OCI-LY7 (cell line): ENCODE measurements around the gene SH2D3A. TPM values are rescaled to one million over a fixed set of nuclear protein-coding genes. Genes with fewer than 3 reads are reported as not detected.

Experiments
- BruUV-seq: library from RNA; stranded (reverse); fragments of 400-500 nt; replicated peaks from 2 replicates; lab custom pipeline; 2021; lab: Mats Ljungman, UMichigan
- CTCF ChIA-PET: fragments of 300-600 bp; sonication (Branson Sonifier 250); formaldehyde crosslinking; loops from one replicate; lab custom pipeline; 2022; ENCODE audit warnings: antibody characterized with exemption; ENCODE audit not compliant: unreplicated experiment; lab: Charles Lee
- POLR2A ChIA-PET: fragments of 300-600 bp; sonication (Branson Sonifier 250); formaldehyde crosslinking; loops from one replicate; lab custom pipeline; 2022; ENCODE audit warnings: antibody characterized with exemption; lab: Charles Lee
- DNase-seq: peaks from one replicate; pipeline ENCODE4 v3.0.0-alpha.2; 2015; ENCODE audit warnings: low spot score
- H2AFZ ChIP-seq: fragments of 200-600 bp; sonication (generic), shearing (Covaris generic); 2 replicates; pipeline ENCODE4 v1.6.1; 2014; ENCODE audit warnings: mild to moderate bottlenecking, antibody characterized with exemption, low read length, moderate library complexity
- H3K27ac ChIP-seq: fragments of 200-600 bp; sonication (generic); 2 replicates; pipeline ENCODE4 v1.5.1; 2014; ENCODE audit warnings: mixed run types, low read depth, mild to moderate bottlenecking, moderate library complexity, low read length, inconsistent platforms; ENCODE audit not compliant: poor library complexity, severe bottlenecking
- H3K36me3 ChIP-seq: fragments of 200-600 bp; sonication (generic); 2 replicates; pipeline ENCODE4 v1.6.1; 2014; ENCODE audit warnings: mild to moderate bottlenecking, antibody characterized with exemption, low read length, moderate library complexity, mixed read lengths; ENCODE audit not compliant: insufficient read depth
- H3K4me1 ChIP-seq: fragments of 200-600 bp; sonication (generic); 2 replicates; pipeline ENCODE4 v1.5.1; 2014; ENCODE audit warnings: mild to moderate bottlenecking, low read length; ENCODE audit not compliant: insufficient read depth, poor library complexity, severe bottlenecking
- H3K4me2 ChIP-seq: fragments of 200-600 bp; sonication (generic); 2 replicates; pipeline ENCODE4 v1.6.1; 2014; ENCODE audit warnings: mild to moderate bottlenecking, low read length
- H3K4me3 ChIP-seq: fragments of 200-600 bp; sonication (generic); 2 replicates; pipeline ENCODE4 v1.5.1; 2014; ENCODE audit warnings: mild to moderate bottlenecking, low read depth, low read length; ENCODE audit not compliant: poor library complexity, severe bottlenecking
- H3K79me2 ChIP-seq: fragments of 200-600 bp; sonication (generic); 2 replicates; pipeline ENCODE4 v1.6.1; 2016; ENCODE audit warnings: low read depth, mild to moderate bottlenecking, low read length, moderate library complexity, mixed read lengths; ENCODE audit not compliant: insufficient read depth
- H3K9me2 ChIP-seq: fragments of 200-600 bp; sonication (generic); 2 replicates; pipeline ENCODE4 v1.6.1; 2016; ENCODE audit warnings: mild to moderate bottlenecking, low read length, mixed read lengths; ENCODE audit not compliant: insufficient read depth
- H3K9me3 ChIP-seq: fragments of 200-600 bp; sonication (generic); 2 replicates; pipeline ENCODE4 v1.6.1; 2014; ENCODE audit warnings: mild to moderate bottlenecking, mixed run types, low read length, mixed read lengths
- H4K20me1 ChIP-seq: fragments of 200-600 bp; sonication (generic); 2 replicates; pipeline ENCODE4 v1.6.1; 2014; ENCODE audit warnings: mild to moderate bottlenecking, antibody characterized with exemption, low read length, moderate library complexity, mixed read lengths; ENCODE audit not compliant: insufficient read depth
- CTCF ChIP-seq: fragments of 200-600 bp; sonication (generic); conservative IDR thresholded peaks from 2 replicates; pipeline ENCODE4 v1.5.1; 2014; ENCODE audit warnings: mild to moderate bottlenecking, antibody characterized with exemption, low read length, moderate library complexity, mixed read lengths
- EZH2phosphoT487 ChIP-seq: fragments of 200-600 bp; sonication (generic); IDR thresholded peaks from 2 replicates; pipeline ENCODE4 v1.6.1; 2018; ENCODE audit warnings: low read depth, borderline replicate concordance, mild to moderate bottlenecking, mixed run types, antibody characterized with exemption, low read length, moderate library complexity, mixed read lengths
- intact Hi-C: fragments of 100-400 bp; cut with micrococcal nuclease; formaldehyde crosslinking; loops from one replicate; pipeline ENCODE4 v1.10.0; 2022; ENCODE audit not compliant: unreplicated experiment
- total RNA-seq, 2 experiments: library from RNA; depleted of rRNA in 1 of 2; stranded (reverse); fragments of >200 nt in 1 of 2; shearing (Covaris generic) in 1 of 2; gene quantifications; 2 replicates each; pipeline ENCODE4 v1.2.3, GENCODE V29; 2014 to 2022

Gene SH2D3A
- total RNA-seq, 2 experiments from 2014 or later, result 7.8 to 13.3 TPM

GRCh38 chr19:6721773-6722172, 45.5 kb downstream of the SH2D3A start:
- no peaks in the 10 kb centered on the region for H3K9me3 ChIP-seq
- H3K9me2 ChIP-seq, result no peaks in the 10 kb centered on the region
- peak overlapping the region; percentile 43 for H3K4me3 ChIP-seq
- intact Hi-C loops, result no loop called here
- H3K27ac ChIP-seq, result peak overlapping the region; percentile 66
- BruUV-seq, result no TSS peak
- peak overlapping the region; percentile 96 for H2AFZ ChIP-seq
- ChIA-PET CTCF (no interaction called here), POLR2A (interaction anchor here (1.0 to 1.8 kb wide), 2 partner anchors 15 to 98 kb away, joined by 3 to 4 read pairs; no protein-coding TSS in a partner anchor)
- peak; percentile 83 for DNase-seq
- H3K36me3 ChIP-seq, result no peaks in the 10 kb centered on the region
- TF ChIP-seq CTCF (no peak), EZH2phosphoT487 (no peak)
- no peaks in the 10 kb centered on the region for H4K20me1 ChIP-seq
- peak overlapping the region; percentile 73 for H3K4me2 ChIP-seq
- no peaks in the 10 kb centered on the region for H3K79me2 ChIP-seq
- peaks cover 60% of the 10 kb centered on the region for H3K4me1 ChIP-seq

GRCh38 chr19:6721138-6721474, 46.1 kb downstream of the SH2D3A start:
- TF ChIP-seq CTCF (no peak), EZH2phosphoT487 (no peak)
- Histone ChIP-seq H3K4me3 (peak overlapping the region; percentile 43), H3K79me2 (no peaks in the 10 kb centered on the region), H4K20me1 (no peaks in the 10 kb centered on the region), H3K36me3 (no peaks in the 10 kb centered on the region), H3K27ac (peak overlapping the region; percentile 66), H2AFZ (peak overlapping the region; percentile 96), H3K9me2 (no peaks in the 10 kb centered on the region), H3K9me3 (no peaks in the 10 kb centered on the region), H3K4me2 (peak overlapping the region; percentile 73), H3K4me1 (peaks cover 60% of the 10 kb centered on the region)
- intact Hi-C loops, result no loop called here
- POLR2A ChIA-PET, result interaction anchor here (1.0 kb wide), 1 partner anchor 99 kb away, joined by 3 read pairs; no protein-coding TSS in a partner anchor
- BruUV-seq, result no TSS peak
- no peak for DNase-seq
- CTCF ChIA-PET, result no interaction called here

DNA sequence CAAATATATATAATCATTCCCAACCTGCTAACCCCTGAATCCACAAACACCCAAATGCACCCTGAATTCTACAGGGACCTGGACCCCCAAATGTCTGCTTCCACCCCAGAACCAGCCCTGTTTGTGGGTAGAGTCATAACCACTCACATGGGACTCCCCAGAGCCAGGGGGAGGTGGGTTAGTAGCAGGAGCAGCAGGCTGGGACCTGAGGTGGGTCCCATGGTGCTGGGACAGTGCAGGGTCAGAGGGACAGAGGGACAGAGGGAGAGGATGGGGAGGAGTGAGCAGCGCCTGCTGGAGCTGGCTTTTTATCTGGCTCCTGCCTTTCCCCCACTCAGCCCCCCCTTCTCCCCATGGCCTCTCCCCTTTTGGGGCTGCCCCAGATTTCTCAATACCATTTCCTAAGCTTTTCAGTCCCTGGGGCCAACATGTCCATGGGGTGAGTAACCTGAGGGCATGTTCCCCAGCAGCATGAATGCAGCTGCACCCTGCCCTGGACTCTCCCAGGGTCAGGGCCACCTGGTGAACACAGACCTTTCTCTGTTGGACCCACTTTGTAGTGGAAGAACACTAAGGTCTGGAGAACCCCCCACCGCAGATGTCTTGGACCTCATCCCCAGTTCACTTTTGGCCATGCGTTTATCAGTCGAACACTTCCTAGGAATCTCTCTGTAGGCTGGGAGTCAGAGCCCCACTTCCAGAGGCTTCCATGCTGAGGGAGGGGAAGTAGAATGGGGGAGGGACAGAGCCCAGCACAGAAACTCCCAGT, 46.7 kb downstream of the SH2D3A start, which contains the start of gene C3:
C3 (minus strand) TSS at position 282 of the 769 bp plus-strand sequence; CDS start at position 221, 61 bp downstream.
- peak within 1 kb of the TSS; percentile 73 for H3K4me2 ChIP-seq

More for the DNA sequence above, 46.7 kb downstream of the SH2D3A start, which contains the start of gene C3:
- BruUV-seq, result no TSS peak
- Histone ChIP-seq H3K27ac (peak within 1 kb of the TSS; percentile 66), H3K36me3 (no peaks in the 10 kb centered on the region), H2AFZ (peak within 1 kb of the TSS; percentile 96), H3K79me2 (no peaks in the 10 kb centered on the region), H3K4me3 (peak within 1 kb of the TSS; percentile 43), H4K20me1 (no peaks in the 10 kb centered on the region), H3K9me2 (no peaks in the 10 kb centered on the region), H3K9me3 (no peaks in the 10 kb centered on the region), H3K4me1 (peaks cover 60% of the 10 kb centered on the region)
- ChIA-PET POLR2A (no interaction called here), CTCF (no interaction called here)
- no peak for TF ChIP-seq CTCF
- no peak for TF ChIP-seq EZH2phosphoT487
- intact Hi-C loops, result no loop called here
- DNase-seq, result no peak
